H9 (cell line): Measurements from ENCODE around the gene STK17B. TPM values are rescaled to one million over a fixed set of nuclear protein-coding genes. Genes with fewer than 3 reads are reported as not detected.

Source experiments
- DNase-seq: peaks from one replicate; pipeline ENCODE4 v3.0.0-alpha.2; 2017
- H2AFZ ChIP-seq: one replicate; pipeline ENCODE4 v1.6.1; 2013; ENCODE audit warnings: mild to moderate bottlenecking, low read length, control low read depth, moderate library complexity
- H2AK5ac ChIP-seq: 2 replicates; pipeline ENCODE4 v1.6.1; 2013; ENCODE audit warnings: low read length, control low read depth, mixed read lengths; ENCODE audit not compliant: insufficient read length
- H2BK120ac ChIP-seq: one replicate; pipeline ENCODE4 v1.6.1; 2013; ENCODE audit warnings: low read depth, mild to moderate bottlenecking, low read length, control low read depth, inconsistent platforms; ENCODE audit not compliant: poor library complexity, severe bottlenecking
- H2BK12ac ChIP-seq: 2 replicates; pipeline ENCODE4 v1.6.1; 2013; ENCODE audit warnings: low read length, control low read depth, mixed read lengths, low read depth; ENCODE audit not compliant: insufficient read length
- H2BK15ac ChIP-seq: 2 replicates; pipeline ENCODE4 v1.6.1; 2013; ENCODE audit warnings: low read depth, low read length, control low read depth
- H2BK20ac ChIP-seq: one replicate; pipeline ENCODE4 v1.6.1; 2013; ENCODE audit warnings: low read depth, mild to moderate bottlenecking, low read length, control low read depth, inconsistent platforms; ENCODE audit not compliant: poor library complexity, severe bottlenecking
- H2BK5ac ChIP-seq: 2 replicates; pipeline ENCODE4 v1.6.1; 2013; ENCODE audit warnings: low read length, control low read depth, mixed read lengths; ENCODE audit not compliant: insufficient read length
- H3K14ac ChIP-seq: 2 replicates; pipeline ENCODE4 v1.6.1; 2013; ENCODE audit warnings: low read length, control low read depth; ENCODE audit not compliant: insufficient read depth
- H3K18ac ChIP-seq: 2 replicates; pipeline ENCODE4 v1.6.1; 2013; ENCODE audit warnings: low read depth, mild to moderate bottlenecking, mixed read lengths, low read length, control low read depth; ENCODE audit not compliant: insufficient read length
- H3K23ac ChIP-seq: 2 replicates; pipeline ENCODE4 v1.6.1; 2013; ENCODE audit warnings: low read length, control low read depth, mixed read lengths, low read depth; ENCODE audit not compliant: insufficient read length
- H3K23me2 ChIP-seq: 2 replicates; pipeline ENCODE4 v1.6.1; 2013; ENCODE audit warnings: low read depth, mild to moderate bottlenecking, mixed read lengths, low read length, control low read depth; ENCODE audit not compliant: insufficient read length, poor library complexity, severe bottlenecking
- H3K27ac ChIP-seq: 2 replicates; pipeline ENCODE4 v1.5.1; 2013; ENCODE audit warnings: low read length, control low read depth, mixed read lengths, low read depth; ENCODE audit not compliant: insufficient read length
- H3K27me3 ChIP-seq: 2 replicates; pipeline ENCODE4 v1.6.1; 2013; ENCODE audit warnings: low read length, control low read depth, inconsistent platforms; ENCODE audit not compliant: insufficient read depth
- H3K4ac ChIP-seq: 2 replicates; pipeline ENCODE4 v1.6.1; 2013; ENCODE audit warnings: low read depth, mild to moderate bottlenecking, control low read depth, inconsistent platforms, low read length, moderate library complexity
- H3K4me1 ChIP-seq: 2 replicates; pipeline ENCODE4 v1.6.1; 2013; ENCODE audit warnings: low read length, control low read depth, inconsistent platforms; ENCODE audit not compliant: insufficient read depth
- H3K4me2 ChIP-seq: 2 replicates; pipeline ENCODE4 v1.6.1; 2013; ENCODE audit warnings: low read length, control low read depth, mixed read lengths; ENCODE audit not compliant: insufficient read length, insufficient read depth
- H3K56ac ChIP-seq: 2 replicates; pipeline ENCODE4 v1.6.1; 2013; ENCODE audit warnings: low read depth, mild to moderate bottlenecking, mixed read lengths, low read length, control low read depth; ENCODE audit not compliant: insufficient read length
- H3K79me1 ChIP-seq: 2 replicates; pipeline ENCODE4 v1.6.1; 2013; ENCODE audit warnings: low read depth, mild to moderate bottlenecking, moderate library complexity, low read length, control low read depth, inconsistent platforms; ENCODE audit not compliant: insufficient read depth, poor library complexity, severe bottlenecking
- H3K79me2 ChIP-seq: 2 replicates; pipeline ENCODE4 v1.6.1; 2013; ENCODE audit warnings: low read length, control low read depth, inconsistent platforms; ENCODE audit not compliant: insufficient read depth
- H3K9ac ChIP-seq: 2 replicates; pipeline ENCODE4 v1.6.1; 2013; ENCODE audit warnings: low read length, control low read depth, mixed read lengths; ENCODE audit not compliant: insufficient read length; ENCODE audit errors: extremely low read depth
- H3K9me3 ChIP-seq: one replicate; pipeline ENCODE4 v1.6.1; 2013; ENCODE audit warnings: low read depth, low read length, inconsistent platforms; ENCODE audit not compliant: control insufficient read depth
- H3T11ph ChIP-seq: one replicate; pipeline ENCODE4 v1.6.1; 2013; ENCODE audit warnings: mild to moderate bottlenecking, low read length, control low read depth, inconsistent platforms
- H4K20me1 ChIP-seq: one replicate; pipeline ENCODE4 v1.6.1; 2013; ENCODE audit not compliant: control insufficient read depth, insufficient read length, insufficient read depth
- H4K5ac ChIP-seq: 2 replicates; pipeline ENCODE4 v1.6.1; 2013; ENCODE audit warnings: low read depth, mild to moderate bottlenecking, mixed read lengths, low read length, control low read depth; ENCODE audit not compliant: insufficient read length
- H4K8ac ChIP-seq: replicated peaks from 2 replicates; pipeline ENCODE4 v1.6.1; 2013; ENCODE audit warnings: low read length, control low read depth, mixed read lengths, low read depth; ENCODE audit not compliant: insufficient read length
- H4K91ac ChIP-seq: 2 replicates; pipeline ENCODE4 v1.6.1; 2013; ENCODE audit warnings: low read depth, mild to moderate bottlenecking, moderate library complexity, mixed read lengths, low read length, control low read depth; ENCODE audit not compliant: insufficient read length
- H3K27ac Mint-ChIP-seq, 3 experiments: 2 replicates in 2 of 3; 3 replicates in 1 of 3; pipeline ENCODE4 v1.8.0; 2020 to 2021; ENCODE audit warnings: mixed read lengths in 3 of 3, mild to moderate bottlenecking in 1 of 3, moderate library complexity in 1 of 3
- H3K27me3 Mint-ChIP-seq: 2 replicates; pipeline ENCODE4 v1.8.0; 2021; ENCODE audit warnings: low read depth, mild to moderate bottlenecking, moderate library complexity, mixed read lengths
- H3K36me3 Mint-ChIP-seq, 3 experiments: 2 replicates in 2 of 3; 3 replicates in 1 of 3; pipeline ENCODE4 v1.8.0; 2020 to 2021; ENCODE audit warnings: low read depth in 3 of 3, mixed read lengths in 3 of 3; ENCODE audit not compliant: insufficient read depth in 1 of 3
- H3K4me1 Mint-ChIP-seq, 2 experiments: 2 replicates each; pipeline ENCODE4 v1.8.0; 2020; ENCODE audit warnings: mixed read lengths in 2 of 2
- H3K4me3 Mint-ChIP-seq, 2 experiments: 2 replicates in 1 of 2; 3 replicates in 1 of 2; pipeline ENCODE4 v1.8.0; 2020 to 2021; ENCODE audit warnings: mild to moderate bottlenecking in 2 of 2, mixed read lengths in 2 of 2, moderate library complexity in 1 of 2
- H3K9me3 Mint-ChIP-seq, 2 experiments: 2 replicates in 1 of 2; 3 replicates in 1 of 2; pipeline ENCODE4 v1.8.0; 2020; ENCODE audit warnings: mild to moderate bottlenecking in 2 of 2, mixed read lengths in 2 of 2, moderate library complexity in 1 of 2
- WGBS: extraction: QIAGEN DNeasy Blood & Tissue Kit; methylation state at CpG from one replicate; pipeline ENCODE4 v1.1.7; 2013; ENCODE audit warnings: missing lambda C conversion rate, low lambda C conversion rate, mixed read lengths; ENCODE audit not compliant: insufficient read length; ENCODE audit errors: extremely low coverage; 5-methylcytosine and 5-hydroxymethylcytosine counted together
- total RNA-seq: library from RNA; stranded (reverse); gene quantifications from 2 replicates; pipeline ENCODE4 v1.2.1, GENCODE V29; 2021
- TF ChIP-seq, protein P1 (sequence below): fragments of 200-600 bp; sonication (generic); conservative IDR thresholded peaks from 3 replicates; pipeline ENCODE4 v1.8.0; 2021; ENCODE audit warnings: antibody characterized with exemption, mild to moderate bottlenecking

The STK17B gene
- total RNA-seq, 1 experiment from 2014 or later: 6.1 TPM

DNA sequence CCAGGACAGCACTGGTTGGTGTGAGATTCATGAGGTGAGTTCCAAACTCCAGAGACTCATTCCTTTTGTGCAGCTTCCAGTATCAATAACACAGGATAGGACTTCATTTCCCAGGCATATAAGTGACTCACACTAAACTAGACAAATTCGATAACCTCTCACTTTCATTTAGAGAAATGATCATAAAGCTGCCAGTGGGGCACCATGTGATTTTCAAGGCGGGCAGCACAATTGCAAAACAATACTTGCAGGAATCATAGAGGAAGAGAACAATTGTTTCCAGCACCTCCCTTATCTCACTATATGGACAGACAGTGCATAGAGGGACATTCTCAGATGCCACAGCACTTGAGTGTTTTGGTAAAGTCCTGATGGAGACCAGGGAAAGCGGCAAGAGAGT, 71.5 kb downstream of the STK17B start:
- peaks cover 2% of the 10 kb centered on the region in 2 experiments; a peak in 4 of 5 replicates for H3K9me3 Mint-ChIP-seq
- H3K4me1 Mint-ChIP-seq: peaks cover 58 to 60% of the 10 kb centered on the region in 2 experiments
- H2AFZ ChIP-seq: no peak overlapping the region

More for the DNA sequence above, 71.5 kb downstream of the STK17B start:
- Histone ChIP-seq H3K27me3 (no peaks in the 10 kb centered on the region), H3K4me1 (peaks cover 2% of the 10 kb centered on the region; the same call in 1 of the 2 replicates), H3K4ac (no peak overlapping the region), H3K56ac (no peak overlapping the region), H3K23ac (no peak overlapping the region), H3K27ac (no peak overlapping the region), H3K9me3 (no peaks in the 10 kb centered on the region), H4K8ac (no peak overlapping the region), H2BK5ac (no peak overlapping the region), H4K5ac (no peak overlapping the region), H2BK12ac (no peak overlapping the region), H3T11ph (no peak overlapping the region), H2BK20ac (no peak overlapping the region), H4K91ac (no peak overlapping the region), H2AK5ac (no peak overlapping the region), H3K9ac (no peak overlapping the region), H3K79me1 (no peaks in the 10 kb centered on the region), H3K79me2 (no peaks in the 10 kb centered on the region), H2BK120ac (no peak overlapping the region), H3K14ac (no peak overlapping the region), H3K18ac (no peak overlapping the region), H3K4me2 (no peak overlapping the region), H4K20me1 (no peaks in the 10 kb centered on the region), H2BK15ac (no peak overlapping the region), H3K23me2 (peaks cover 3% of the 10 kb centered on the region)
- peaks cover 0 to 8% (median 1%) of the 10 kb centered on the region in 3 experiments; a peak in 4 of 7 replicates for H3K36me3 Mint-ChIP-seq
- no peak overlapping the region for H3K4me3 Mint-ChIP-seq
- H3K27ac Mint-ChIP-seq: peak overlapping the region in 1 of 3 experiments; percentile 34; a peak in 2 of 7 replicates
- no peaks in the 10 kb centered on the region for H3K27me3 Mint-ChIP-seq
- WGBS: no CpG with 5 or more reads among the region's 3 CpGs
- TF ChIP-seq, protein P1, sequence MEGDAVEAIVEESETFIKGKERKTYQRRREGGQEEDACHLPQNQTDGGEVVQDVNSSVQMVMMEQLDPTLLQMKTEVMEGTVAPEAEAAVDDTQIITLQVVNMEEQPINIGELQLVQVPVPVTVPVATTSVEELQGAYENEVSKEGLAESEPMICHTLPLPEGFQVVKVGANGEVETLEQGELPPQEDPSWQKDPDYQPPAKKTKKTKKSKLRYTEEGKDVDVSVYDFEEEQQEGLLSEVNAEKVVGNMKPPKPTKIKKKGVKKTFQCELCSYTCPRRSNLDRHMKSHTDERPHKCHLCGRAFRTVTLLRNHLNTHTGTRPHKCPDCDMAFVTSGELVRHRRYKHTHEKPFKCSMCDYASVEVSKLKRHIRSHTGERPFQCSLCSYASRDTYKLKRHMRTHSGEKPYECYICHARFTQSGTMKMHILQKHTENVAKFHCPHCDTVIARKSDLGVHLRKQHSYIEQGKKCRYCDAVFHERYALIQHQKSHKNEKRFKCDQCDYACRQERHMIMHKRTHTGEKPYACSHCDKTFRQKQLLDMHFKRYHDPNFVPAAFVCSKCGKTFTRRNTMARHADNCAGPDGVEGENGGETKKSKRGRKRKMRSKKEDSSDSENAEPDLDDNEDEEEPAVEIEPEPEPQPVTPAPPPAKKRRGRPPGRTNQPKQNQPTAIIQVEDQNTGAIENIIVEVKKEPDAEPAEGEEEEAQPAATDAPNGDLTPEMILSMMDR: no peak
- DNase-seq: no peak
